Esophagus muscularis mucosa (tissue), 4 donors: Measurements from ENCODE around the gene HSFX3.

Experiments
- CTCF ChIP-seq, 3 experiments: fragments of 200-600 bp in 2 of 3; fragments of 450-650 bp in 1 of 3; sonication (generic) in 2 of 3; IDR thresholded peaks; one replicate each; pipeline ENCODE4 v1.5.1; 2017 to 2019; ENCODE audit warnings: antibody characterized with exemption in 3 of 3, mild to moderate bottlenecking in 2 of 3, moderate library complexity in 1 of 3
- EP300 ChIP-seq: sonication (generic); formaldehyde crosslinking; IDR thresholded peaks from one replicate; pipeline ENCODE4 v1.6.1; 2017; ENCODE audit warnings: antibody characterized with exemption
- POLR2A ChIP-seq: fragments of 450-650 bp; IDR thresholded peaks from one replicate; pipeline ENCODE4 v1.6.1; 2017; ENCODE audit warnings: antibody characterized with exemption, moderate library complexity, mild to moderate bottlenecking, low read depth
- POLR2AphosphoS5 ChIP-seq, 2 donors: sonication (generic); formaldehyde crosslinking; IDR thresholded peaks; one replicate each; pipeline ENCODE4 v1.6.1; 2017; ENCODE audit warnings: antibody characterized with exemption in 2 of 2

GRCh38 chrX:149540621-149541520 is 8.9 kb downstream of the HSFX3 start, which contains the start of gene EOLA1:
- TF ChIP-seq CTCF (IDR thresholded peaks at IDR 0.05) (no peak), POLR2A (no peak), POLR2AphosphoS5 (IDR thresholded peaks at IDR 0.05) (peak; percentile 81 to 88), EP300 (peak; percentile 95)
